ENCODE measurements around the gene CDC42BPG.
"Not testable (repeated sequence)": the region's sequence is repeated elsewhere in the genome, so short reads cannot be mapped to it uniquely, and the experiment has no call there.

Gene CDC42BPG

DNA sequence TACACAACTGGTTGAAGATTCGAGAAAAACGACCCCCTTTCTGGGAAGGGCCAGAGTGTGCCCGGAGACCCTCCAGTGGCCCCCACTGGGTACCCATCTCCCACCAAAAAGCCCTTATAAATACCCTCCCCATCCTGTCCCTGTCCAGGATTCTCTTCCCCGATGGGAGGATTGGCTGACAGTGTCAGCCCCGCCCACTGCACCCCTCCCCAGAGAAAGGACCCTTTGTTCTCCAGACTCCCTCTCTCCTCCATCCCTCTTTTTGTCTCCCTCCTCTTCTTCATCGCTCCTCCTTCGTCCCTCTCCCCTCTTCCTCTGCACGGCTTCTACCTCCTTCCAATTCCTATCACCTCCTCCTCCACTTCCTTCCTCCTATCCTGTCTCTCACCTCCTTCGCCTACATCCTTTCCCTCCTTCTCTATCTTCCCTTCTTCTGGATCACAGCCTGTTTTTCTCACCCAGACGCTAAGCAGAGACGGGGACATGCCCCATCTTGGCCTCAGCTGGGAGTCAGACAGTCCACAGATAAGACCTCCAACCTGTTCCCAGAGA, 20.8 kb downstream of the CDC42BPG start:
- Histone ChIP-seq H3K4ac (ENCODE audit: low read depth, low read length) (no peak overlapping the region), H3K4me1 (ENCODE audit: control insufficient read depth in 1 of 2, insufficient read depth in 2 of 2, low read length in 2 of 2) (no peaks in the 10 kb centered on the region), H2BK5ac (ENCODE audit: low read depth, low read length, poor library complexity) (no peak overlapping the region), H3K14ac (ENCODE audit: low read length) (no peak overlapping the region), H3K27me3 (ENCODE audit: insufficient read depth, low read length) (no peaks in the 10 kb centered on the region), H3K4me2 (ENCODE audit: low read length) (no peak overlapping the region), H2BK12ac (ENCODE audit: low read length) (no peak overlapping the region), H3K36me3 (ENCODE audit: control insufficient read depth in 1 of 2, insufficient read depth in 2 of 2, low read length in 2 of 2) (peaks cover 43 to 49% of the 10 kb centered on the region in 2 experiments), H3K9me3 (ENCODE audit: insufficient read depth, low read depth, low read length) (peaks cover 6% of the 10 kb centered on the region), H4K12ac (ENCODE audit: low read depth, low read length) (no peak overlapping the region), H4K8ac (ENCODE audit: low read depth, low read length) (no peak overlapping the region), H2BK120ac (ENCODE audit: insufficient read depth, low read length, poor library complexity) (no peak overlapping the region), H2AK5ac (ENCODE audit: low read length) (no peak overlapping the region), H2AFZ (ENCODE audit: insufficient read depth, low read length, poor library complexity) (no peak overlapping the region), H4K91ac (ENCODE audit: low read depth, low read length) (no peak overlapping the region), H3K9ac (ENCODE audit: low read length) (no peak overlapping the region), H3K79me1 (ENCODE audit: low read length) (no peaks in the 10 kb centered on the region), H3K23ac (ENCODE audit: low read length) (no peak overlapping the region), H3K79me2 (ENCODE audit: control insufficient read depth, insufficient read depth, low read length, poor library complexity) (no peaks in the 10 kb centered on the region), H3K4me3 (ENCODE audit: low read depth, low read length) (no peak overlapping the region), H3K18ac (ENCODE audit: low read length) (no peak overlapping the region), H3K27ac (ENCODE audit: low read depth, low read length) (no peak overlapping the region)
- 93% methylated on average over 4 of the region's 11 CpGs for WGBS (ENCODE audit: extremely low coverage, insufficient coverage, insufficient read length)
- no peak for DNase-seq

DNA sequence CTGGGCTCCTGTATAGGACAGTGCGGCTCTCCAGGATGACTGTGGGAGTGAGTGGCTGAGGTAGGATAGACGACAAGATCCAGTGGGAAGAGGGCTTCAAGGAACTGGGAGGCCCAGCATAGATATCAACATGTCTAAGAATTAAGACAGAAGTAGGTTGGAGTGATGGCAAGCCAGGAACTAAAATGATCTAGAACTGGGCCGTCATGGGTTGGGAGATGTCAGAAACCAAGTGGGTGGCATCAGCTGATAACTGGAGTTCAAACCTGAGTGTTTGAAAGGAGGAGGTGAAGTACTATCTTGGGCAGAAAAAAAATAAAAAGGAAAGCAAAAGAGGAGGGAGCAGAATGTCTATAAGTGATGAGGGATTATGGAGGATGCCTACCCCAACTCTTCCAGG, 27.0 kb downstream of the CDC42BPG start:
- Histone ChIP-seq H2AK5ac (ENCODE audit: low read length) (no peak overlapping the region), H3K36me3 (ENCODE audit: control insufficient read depth in 1 of 2, insufficient read depth in 2 of 2, low read length in 2 of 2) (no peaks in the 10 kb centered on the region), H2AFZ (ENCODE audit: insufficient read depth, low read length, poor library complexity) (no peak overlapping the region), H3K4ac (ENCODE audit: low read depth, low read length) (no peak overlapping the region), H3K27me3 (ENCODE audit: insufficient read depth, low read length) (no peaks in the 10 kb centered on the region), H3K18ac (ENCODE audit: low read length) (no peak overlapping the region), H3K14ac (ENCODE audit: low read length) (no peak overlapping the region), H2BK12ac (ENCODE audit: low read length) (no peak overlapping the region), H4K91ac (ENCODE audit: low read depth, low read length) (no peak overlapping the region), H4K12ac (ENCODE audit: low read depth, low read length) (no peak overlapping the region), H3K79me2 (ENCODE audit: control insufficient read depth, insufficient read depth, low read length, poor library complexity) (no peaks in the 10 kb centered on the region), H3K9me3 (ENCODE audit: insufficient read depth, low read depth, low read length) (peaks cover 2% of the 10 kb centered on the region), H3K4me3 (ENCODE audit: low read depth, low read length) (no peak overlapping the region), H3K27ac (ENCODE audit: low read depth, low read length) (no peak overlapping the region), H3K4me2 (ENCODE audit: low read length) (no peak overlapping the region), H2BK120ac (ENCODE audit: insufficient read depth, low read length, poor library complexity) (no peak overlapping the region), H4K8ac (ENCODE audit: low read depth, low read length) (no peak overlapping the region), H3K23ac (ENCODE audit: low read length) (no peak overlapping the region), H2BK5ac (ENCODE audit: low read depth, low read length, poor library complexity) (no peak overlapping the region), H3K4me1 (ENCODE audit: control insufficient read depth in 1 of 2, insufficient read depth in 2 of 2, low read length in 2 of 2) (no peaks in the 10 kb centered on the region), H3K9ac (ENCODE audit: low read length) (no peak overlapping the region), H3K79me1 (ENCODE audit: low read length) (no peaks in the 10 kb centered on the region)
- WGBS (ENCODE audit: extremely low coverage, insufficient coverage, insufficient read length): no CpG with 5 or more reads among the region's 3 CpGs
- no peak for DNase-seq

DNA sequence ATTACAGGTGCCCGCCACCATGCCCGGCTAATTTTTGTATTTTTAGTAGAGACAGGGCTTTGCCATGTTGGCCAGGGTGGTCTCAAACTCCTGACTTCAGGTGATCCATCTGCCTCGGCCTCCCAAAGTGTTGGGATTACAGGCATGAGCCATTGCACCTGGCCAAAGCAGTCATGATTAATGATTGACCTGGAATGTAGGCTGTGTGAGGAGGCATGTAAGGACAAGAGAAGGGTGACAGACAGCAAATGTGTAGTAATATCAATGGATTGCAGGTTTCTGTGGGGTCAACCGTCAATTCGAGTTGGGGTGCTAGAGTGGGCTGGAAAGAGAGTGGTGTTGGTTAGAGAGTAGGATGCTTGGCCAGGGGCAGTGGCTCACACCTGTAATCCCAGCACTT, 29.0 kb downstream of the CDC42BPG start:
- H3K4ac ChIP-seq (ENCODE audit: low read depth, low read length); H3K14ac ChIP-seq (ENCODE audit: low read length); H2BK5ac ChIP-seq (ENCODE audit: low read depth, low read length, poor library complexity); H2AK5ac ChIP-seq (ENCODE audit: low read length); H3K79me2 ChIP-seq (ENCODE audit: control insufficient read depth, insufficient read depth, low read length, poor library complexity); H3K27ac ChIP-seq (ENCODE audit: low read depth, low read length); H4K8ac ChIP-seq (ENCODE audit: low read depth, low read length); H3K4me3 ChIP-seq (ENCODE audit: low read depth, low read length); H3K9me3 ChIP-seq (ENCODE audit: insufficient read depth, low read depth, low read length); H3K9ac ChIP-seq (ENCODE audit: low read length); H2BK12ac ChIP-seq (ENCODE audit: low read length); H4K12ac ChIP-seq (ENCODE audit: low read depth, low read length); H3K79me1 ChIP-seq (ENCODE audit: low read length); H3K36me3 ChIP-seq (ENCODE audit: control insufficient read depth in 1 of 2, insufficient read depth in 2 of 2, low read length in 2 of 2); H3K4me1 ChIP-seq (ENCODE audit: control insufficient read depth in 1 of 2, insufficient read depth in 2 of 2, low read length in 2 of 2); H2AFZ ChIP-seq (ENCODE audit: insufficient read depth, low read length, poor library complexity); H3K18ac ChIP-seq (ENCODE audit: low read length); H3K23ac ChIP-seq (ENCODE audit: low read length); H3K27me3 ChIP-seq (ENCODE audit: insufficient read depth, low read length); DNase-seq; H2BK120ac ChIP-seq (ENCODE audit: insufficient read depth, low read length, poor library complexity); H3K4me2 ChIP-seq (ENCODE audit: low read length); H4K91ac ChIP-seq (ENCODE audit: low read depth, low read length): not testable (repeated sequence)
- no CpG with 5 or more reads among the region's 5 CpGs for WGBS (ENCODE audit: extremely low coverage, insufficient coverage, insufficient read length)

DNA sequence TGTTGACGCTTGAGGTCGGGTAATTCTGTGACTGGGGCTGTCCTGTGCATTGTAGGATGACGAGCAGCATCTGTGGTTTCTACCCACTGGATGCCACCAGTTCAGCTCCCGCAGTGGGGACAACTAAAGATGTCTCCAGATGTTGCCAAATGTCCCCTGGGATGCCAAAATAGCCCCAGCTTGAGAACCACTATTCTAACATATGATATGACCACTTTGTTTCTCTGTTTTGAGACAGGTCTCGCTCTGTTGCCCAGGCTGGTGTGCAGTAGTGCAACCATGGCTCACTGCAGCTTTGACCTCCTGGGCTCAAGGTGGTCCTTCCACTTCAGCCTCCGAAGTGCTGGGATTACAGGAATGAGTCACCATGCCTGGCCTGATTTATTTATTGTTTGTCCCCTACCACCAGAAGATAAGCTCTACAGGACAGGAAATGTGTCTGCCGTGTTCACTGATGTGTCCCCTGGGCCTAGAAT, 29.7 kb downstream of the CDC42BPG start:
- Histone ChIP-seq H3K4me1 (ENCODE audit: control insufficient read depth in 1 of 2, insufficient read depth in 2 of 2, low read length in 2 of 2) (no peaks in the 10 kb centered on the region), H2BK12ac (ENCODE audit: low read length) (no peak overlapping the region), H3K36me3 (ENCODE audit: control insufficient read depth in 1 of 2, insufficient read depth in 2 of 2, low read length in 2 of 2) (no peaks in the 10 kb centered on the region), H3K23ac (ENCODE audit: low read length) (no peak overlapping the region), H3K4ac (ENCODE audit: low read depth, low read length) (no peak overlapping the region), H2AFZ (ENCODE audit: insufficient read depth, low read length, poor library complexity) (no peak overlapping the region), H3K18ac (ENCODE audit: low read length) (no peak overlapping the region), H3K79me2 (ENCODE audit: control insufficient read depth, insufficient read depth, low read length, poor library complexity) (peaks cover 2% of the 10 kb centered on the region), H2AK5ac (ENCODE audit: low read length) (no peak overlapping the region), H4K91ac (ENCODE audit: low read depth, low read length) (no peak overlapping the region), H3K27me3 (ENCODE audit: insufficient read depth, low read length) (no peaks in the 10 kb centered on the region), H3K14ac (ENCODE audit: low read length) (no peak overlapping the region), H3K4me2 (ENCODE audit: low read length) (no peak overlapping the region), H3K9me3 (ENCODE audit: insufficient read depth, low read depth, low read length) (no peaks in the 10 kb centered on the region), H4K12ac (ENCODE audit: low read depth, low read length) (no peak overlapping the region), H4K8ac (ENCODE audit: low read depth, low read length) (no peak overlapping the region), H3K27ac (ENCODE audit: low read depth, low read length) (no peak overlapping the region), H2BK120ac (ENCODE audit: insufficient read depth, low read length, poor library complexity) (no peak overlapping the region), H3K9ac (ENCODE audit: low read length) (no peak overlapping the region), H2BK5ac (ENCODE audit: low read depth, low read length, poor library complexity) (no peak overlapping the region), H3K4me3 (ENCODE audit: low read depth, low read length) (no peak overlapping the region), H3K79me1 (ENCODE audit: low read length) (peaks cover 5% of the 10 kb centered on the region)
- no peak for DNase-seq
- WGBS (ENCODE audit: extremely low coverage, insufficient coverage, insufficient read length): no CpG with 5 or more reads among the region's 7 CpGs
